H54 (cell line): ENCODE data around the gene BLMH.

ENCODE experiments used
- DNase-seq: peaks from one replicate; pipeline ENCODE4 v3.0.0; 2011; ENCODE audit warnings: low spot score, mixed read lengths; ENCODE audit not compliant: insufficient read length
- FAIRE-seq: peaks from 3 replicates; lab custom pipeline; 2011; peaks lifted over from hg19 to GRCh38; lab: Jason Lieb, UNC
- POLR2A ChIP-seq: IDR thresholded peaks from 2 replicates; pipeline ENCODE4 v1.6.1; 2011; ENCODE audit warnings: low read depth, mild to moderate bottlenecking, low read length

Gene BLMH

GRCh38 chr17:30291543-30292285 lies at the start of gene BLMH:
Gene BLMH (minus strand): TSS chr17:30291944. CDS start chr17:30291819, 125 bp downstream.
- TF ChIP-seq POLR2A: peak; percentile 68; the same call in 1 of the 2 replicates
- DNase-seq: peak; percentile 70
- no peak for FAIRE-seq

- FAIRE-seq: no peak
- DNase-seq: no peak
- TF ChIP-seq POLR2A: no peak
Observed at GRCh38 chr17:30340801-30341356, 49.1 kb upstream of the BLMH start.

GRCh38 chr17:30339086-30339485 lies 47.3 kb upstream of the BLMH start:
- FAIRE-seq (no peak), DNase-seq (no peak)
- no peak for TF ChIP-seq POLR2A

GRCh38 chr17:30337393-30337999 lies 45.8 kb upstream of the BLMH start:
- TF ChIP-seq POLR2A: no peak
- FAIRE-seq: no peak
- no peak for DNase-seq

GRCh38 chr17:30336369-30337171 lies 44.8 kb upstream of the BLMH start:
- FAIRE-seq: no peak
- TF ChIP-seq POLR2A: no peak
- DNase-seq: no peak

GRCh38 chr17:30334421-30334820 lies 42.7 kb upstream of the BLMH start:
- no peak for TF ChIP-seq POLR2A
- DNase-seq: no peak
- FAIRE-seq: no peak

- FAIRE-seq (no peak), DNase-seq (no peak)
- no peak for TF ChIP-seq POLR2A
Observed at GRCh38 chr17:30333503-30334360, 42.0 kb upstream of the BLMH start, which contains the start of gene TMIGD1. Gene TMIGD1 (minus strand): TSS chr17:30334057. CDS start chr17:30332133, 1,924 bp downstream.

GRCh38 chr17:30332057-30332542 lies 40.4 kb upstream of the BLMH start:
- FAIRE-seq (no peak), DNase-seq (no peak)

GRCh38 chr17:30326809-30327208 lies 35.1 kb upstream of the BLMH start:
- no peak for DNase-seq
- no peak for TF ChIP-seq POLR2A
- FAIRE-seq: no peak

More at GRCh38 chr17:30332057-30332542, 40.4 kb upstream of the BLMH start:
- no peak for TF ChIP-seq POLR2A

GRCh38 chr17:30324723-30325122 lies 33.0 kb upstream of the BLMH start:
- no peak for TF ChIP-seq POLR2A
- no peak for DNase-seq
- no peak for FAIRE-seq

- DNase-seq (no peak), FAIRE-seq (no peak)
- no peak for TF ChIP-seq POLR2A
Observed at GRCh38 chr17:30323895-30324319, 32.2 kb upstream of the BLMH start.

- TF ChIP-seq POLR2A: no peak
- no peak for FAIRE-seq
- no peak for DNase-seq
Observed at GRCh38 chr17:30323262-30323894, 31.6 kb upstream of the BLMH start.
